HUES48 (cell line): ENCODE measurements around the gene RPH3AL.

Source experiments
- H3K27ac ChIP-seq: one replicate; pipeline ENCODE4 v1.7.0; 2013; ENCODE audit warnings: low read depth, low read length, inconsistent platforms
- H3K27me3 ChIP-seq: 2 replicates; pipeline ENCODE4 v1.6.1; 2013; ENCODE audit warnings: mild to moderate bottlenecking, low read length; ENCODE audit not compliant: control insufficient read depth, insufficient read depth
- H3K36me3 ChIP-seq: 2 replicates; pipeline ENCODE4 v1.6.1; 2013; ENCODE audit warnings: low read length; ENCODE audit not compliant: control insufficient read depth, insufficient read depth
- H3K4me1 ChIP-seq: 2 replicates; pipeline ENCODE4 v1.6.1; 2013; ENCODE audit warnings: mild to moderate bottlenecking, low read length; ENCODE audit not compliant: control insufficient read depth, insufficient read depth
- H3K4me3 ChIP-seq: 2 replicates; pipeline ENCODE4 v1.5.1; 2013; ENCODE audit warnings: mild to moderate bottlenecking, low read depth, low read length
- H3K9ac ChIP-seq: 2 replicates; pipeline ENCODE4 v1.6.1; 2013; ENCODE audit warnings: mild to moderate bottlenecking, low read depth, low read length, moderate library complexity
- H3K9me3 ChIP-seq: 2 replicates; pipeline ENCODE4 v1.6.1; 2013; ENCODE audit warnings: low read length; ENCODE audit not compliant: control insufficient read depth, insufficient read depth

Gene RPH3AL

DNA sequence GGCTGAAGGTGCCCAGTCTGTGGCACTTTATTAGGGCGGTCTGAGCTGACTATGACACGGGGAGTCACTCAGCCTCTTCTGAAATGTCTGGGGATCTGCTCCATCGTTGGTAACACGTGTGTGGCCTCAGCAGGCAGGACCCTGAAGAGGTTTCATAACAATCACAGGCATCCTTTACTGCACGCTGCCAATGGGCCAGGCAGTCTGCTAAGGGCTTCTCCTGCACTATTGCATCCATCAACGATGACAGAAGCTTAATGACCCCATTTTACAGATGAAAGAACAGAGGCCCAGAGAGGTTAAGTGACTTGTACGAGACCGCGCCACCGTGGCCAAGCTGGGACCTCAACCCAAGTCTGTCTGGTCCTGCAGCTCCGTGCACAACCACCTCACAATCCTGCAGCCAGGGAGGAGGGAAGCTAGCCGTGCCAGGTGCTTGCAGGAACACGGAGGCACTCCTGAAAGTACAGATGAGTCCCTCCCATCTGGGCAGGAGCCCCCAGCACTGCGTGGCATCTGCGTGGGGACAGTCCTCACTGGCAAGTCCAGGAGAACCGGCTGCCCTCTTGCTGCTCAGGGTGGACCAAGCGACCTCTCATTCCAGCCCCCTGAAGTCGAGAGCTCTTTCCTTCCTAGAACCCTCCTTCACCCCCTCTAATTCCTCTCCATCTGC, 40.0 kb downstream of the RPH3AL start:
- H3K27ac ChIP-seq: no peak overlapping the region
- H3K4me1 ChIP-seq: peaks cover 5% of the 10 kb centered on the region; the same call in 1 of the 2 replicates
- H3K9ac ChIP-seq: no peak overlapping the region

DNA sequence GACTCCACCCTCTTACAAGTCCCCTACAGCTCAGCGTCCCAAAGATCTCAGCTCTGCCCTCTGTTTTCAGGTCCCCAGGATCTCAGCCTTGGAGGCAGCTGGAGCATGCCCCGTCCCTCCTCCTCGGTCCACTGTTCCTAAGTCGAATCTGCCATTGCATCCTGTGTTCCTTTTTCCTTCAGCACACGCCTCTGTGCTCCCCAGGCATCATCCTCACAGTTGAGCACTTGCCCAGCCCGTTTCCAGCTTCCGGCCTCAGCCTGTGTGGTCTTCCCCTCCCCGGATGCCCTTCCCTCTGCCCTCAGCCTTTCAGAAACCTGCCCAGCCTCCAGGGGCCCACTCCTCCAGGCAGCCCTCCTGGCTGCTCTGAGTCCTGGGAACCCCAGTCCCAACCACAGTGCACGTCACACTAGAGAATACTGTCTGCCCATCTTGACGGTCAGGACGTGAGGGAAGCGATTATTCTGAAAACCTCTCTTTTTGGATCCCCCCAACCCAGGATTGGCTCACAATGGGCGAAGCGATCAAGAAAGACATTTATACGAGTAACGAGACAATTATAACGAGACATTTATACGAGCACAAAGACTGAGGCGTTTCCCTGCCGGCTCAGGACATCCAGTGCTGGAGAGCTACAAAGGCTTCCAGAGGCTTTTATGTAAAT, 41.4 kb downstream of the RPH3AL start:
- H3K4me3 ChIP-seq: no peak overlapping the region
- no peak overlapping the region for H3K27ac ChIP-seq

More for the DNA sequence above, 40.0 kb downstream of the RPH3AL start:
- Histone ChIP-seq H3K27me3 (no peaks in the 10 kb centered on the region), H3K9me3 (peaks cover 4% of the 10 kb centered on the region; the same call in 1 of the 2 replicates), H3K4me3 (no peak overlapping the region), H3K36me3 (no peaks in the 10 kb centered on the region)

DNA sequence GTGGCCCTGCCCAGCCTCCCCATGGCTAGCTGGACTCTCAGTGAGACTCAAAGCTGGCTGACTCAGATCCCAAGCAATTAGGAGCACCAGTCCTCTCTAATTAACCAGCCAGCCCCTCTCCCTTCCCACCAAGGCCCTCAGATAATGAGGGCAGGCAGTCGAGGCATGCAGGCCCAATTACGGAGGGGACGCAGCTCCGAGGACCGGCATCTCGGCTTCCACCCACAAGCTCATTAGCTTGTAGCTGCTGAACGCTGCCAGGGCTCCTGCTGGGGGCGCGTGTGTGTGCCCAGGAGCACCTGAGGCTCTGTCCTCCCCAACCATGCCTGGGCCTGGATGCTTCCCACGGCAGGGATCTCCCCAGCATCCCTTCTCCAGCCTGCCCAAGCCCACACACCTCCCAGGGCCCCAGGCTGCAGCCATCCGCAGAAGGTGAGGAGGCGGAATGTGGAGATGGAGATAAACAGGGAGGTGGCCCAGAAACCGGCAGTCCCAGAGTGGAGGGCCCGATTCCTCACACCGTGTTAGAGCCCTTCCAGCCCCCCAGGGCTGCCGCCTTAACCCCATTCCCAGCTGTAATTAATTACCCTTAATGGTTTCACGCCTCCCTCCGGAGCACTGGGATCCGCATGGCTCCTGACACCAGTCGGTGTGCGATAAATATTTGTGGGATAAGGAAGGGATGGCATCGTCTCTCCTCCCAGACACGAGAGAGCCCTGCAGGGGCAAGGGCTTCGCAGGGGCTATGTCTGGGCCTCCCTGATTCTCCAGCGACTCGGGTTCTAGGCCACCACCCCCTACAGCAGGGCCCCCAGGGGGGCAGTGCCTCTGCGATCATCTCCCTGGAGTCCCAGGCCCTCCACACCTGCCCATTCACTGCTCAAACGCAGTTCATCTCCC, 42.2 kb downstream of the RPH3AL start:
- Histone ChIP-seq H3K27ac (no peak overlapping the region), H3K36me3 (no peaks in the 10 kb centered on the region), H3K4me1 (peaks cover 5% of the 10 kb centered on the region; the same call in 1 of the 2 replicates), H3K9ac (no peak overlapping the region), H3K9me3 (peaks cover 2% of the 10 kb centered on the region; the same call in 1 of the 2 replicates), H3K27me3 (no peaks in the 10 kb centered on the region), H3K4me3 (no peak overlapping the region)

More for the DNA sequence above, 41.4 kb downstream of the RPH3AL start:
- Histone ChIP-seq H3K4me1 (peaks cover 5% of the 10 kb centered on the region; the same call in 1 of the 2 replicates), H3K36me3 (no peaks in the 10 kb centered on the region), H3K9ac (no peak overlapping the region), H3K27me3 (no peaks in the 10 kb centered on the region), H3K9me3 (peaks cover 4% of the 10 kb centered on the region; the same call in 1 of the 2 replicates)

DNA sequence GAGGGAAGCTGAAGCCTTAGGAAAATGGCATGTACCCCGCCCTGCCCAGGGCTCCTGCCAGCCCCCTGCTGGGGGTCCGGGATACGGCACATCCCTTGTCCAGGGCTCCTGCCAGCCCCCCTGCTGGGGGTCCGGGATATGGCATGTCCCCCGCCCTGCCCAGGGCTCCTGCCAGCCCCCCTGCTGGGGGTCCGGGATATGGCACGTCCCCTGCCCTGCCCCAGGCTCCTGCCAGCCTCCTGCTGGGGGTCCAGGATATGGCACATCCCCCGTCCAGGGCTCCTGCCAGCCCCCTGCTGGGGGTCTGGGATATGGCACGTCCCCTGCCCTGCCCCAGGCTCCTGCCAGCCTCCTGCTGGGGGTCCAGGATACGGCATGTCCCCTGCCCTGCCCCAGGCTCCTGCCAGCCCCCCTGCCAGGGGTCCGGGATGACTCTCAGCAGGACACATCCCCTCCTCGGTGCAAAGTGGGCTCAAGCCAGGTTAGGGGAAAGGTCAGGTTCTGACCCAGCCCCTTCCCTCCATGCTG, 43.2 kb downstream of the RPH3AL start:
- H3K27me3 ChIP-seq: no peaks in the 10 kb centered on the region
- no peaks in the 10 kb centered on the region for H3K36me3 ChIP-seq
- H3K9ac ChIP-seq: no peak overlapping the region
- no peaks in the 10 kb centered on the region for H3K9me3 ChIP-seq
- peaks cover 6% of the 10 kb centered on the region for H3K4me1 ChIP-seq
- H3K4me3 ChIP-seq: no peak overlapping the region
- no peak overlapping the region for H3K27ac ChIP-seq

DNA sequence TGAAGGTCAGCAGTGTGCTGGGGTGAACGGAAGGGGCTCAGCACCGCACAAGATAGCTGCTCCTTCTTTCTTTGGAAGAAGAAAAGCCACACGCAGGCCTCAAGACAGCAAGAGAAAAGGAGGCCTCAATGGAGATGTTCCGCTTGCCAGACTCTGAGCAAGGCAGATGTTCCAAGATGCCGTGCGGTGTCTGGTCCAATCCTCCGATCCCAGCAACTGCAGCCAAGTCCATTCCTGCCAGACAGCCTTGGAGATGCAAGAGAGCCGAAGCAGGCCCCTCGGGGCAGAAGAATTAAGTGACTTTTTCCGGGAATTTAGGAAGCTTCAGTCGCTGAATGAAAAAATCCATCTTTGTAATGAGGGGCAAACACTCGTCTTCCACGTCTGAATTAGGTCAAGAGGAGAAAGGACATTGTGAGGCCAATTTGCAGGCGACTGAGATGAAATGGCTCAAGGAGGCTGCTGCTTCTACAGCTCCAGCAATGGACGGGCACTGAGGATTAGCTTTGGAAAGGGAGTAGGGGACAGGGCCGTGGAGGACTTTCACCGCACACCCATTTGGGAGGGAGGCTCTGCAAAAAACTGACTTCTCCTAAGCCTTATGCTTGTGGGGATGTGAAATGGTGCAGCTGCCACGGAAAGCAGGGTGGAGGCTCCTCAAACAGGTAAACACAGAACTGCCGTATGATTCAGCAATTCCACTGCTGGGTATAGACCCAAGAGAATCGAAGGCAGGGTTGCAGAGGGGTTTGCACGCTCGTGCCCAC, 44.7 kb downstream of the RPH3AL start:
- Histone ChIP-seq H3K9me3 (no peaks in the 10 kb centered on the region), H3K36me3 (no peaks in the 10 kb centered on the region), H3K9ac (no peak overlapping the region), H3K4me1 (peaks cover 9% of the 10 kb centered on the region), H3K4me3 (no peak overlapping the region), H3K27ac (no peak overlapping the region), H3K27me3 (no peaks in the 10 kb centered on the region)

DNA sequence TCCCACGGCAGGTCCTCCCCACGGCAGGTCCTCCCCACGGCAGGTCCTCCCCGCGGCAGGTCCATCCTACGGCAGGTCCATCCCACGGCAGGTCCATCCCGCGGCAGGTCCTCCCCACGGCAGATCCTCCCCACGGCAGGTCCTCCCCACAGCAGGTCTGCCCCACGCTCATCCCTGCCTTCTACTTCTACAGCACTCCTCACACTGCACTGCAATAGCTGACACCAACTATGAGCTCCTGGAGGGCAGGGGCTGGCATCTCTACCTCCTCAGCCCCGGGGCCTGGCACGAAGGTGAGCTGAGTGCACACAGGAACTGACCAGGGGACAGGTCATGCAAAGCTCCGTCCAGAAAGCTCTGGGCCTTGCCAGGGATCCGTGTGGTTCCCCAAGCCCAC, 45.3 kb downstream of the RPH3AL start:
- H3K9me3 ChIP-seq: no peaks in the 10 kb centered on the region
- no peaks in the 10 kb centered on the region for H3K27me3 ChIP-seq
- no peak overlapping the region for H3K27ac ChIP-seq
- H3K9ac ChIP-seq: no peak overlapping the region
- H3K36me3 ChIP-seq: no peaks in the 10 kb centered on the region
- H3K4me3 ChIP-seq: no peak overlapping the region
- H3K4me1 ChIP-seq: peaks cover 9% of the 10 kb centered on the region

DNA sequence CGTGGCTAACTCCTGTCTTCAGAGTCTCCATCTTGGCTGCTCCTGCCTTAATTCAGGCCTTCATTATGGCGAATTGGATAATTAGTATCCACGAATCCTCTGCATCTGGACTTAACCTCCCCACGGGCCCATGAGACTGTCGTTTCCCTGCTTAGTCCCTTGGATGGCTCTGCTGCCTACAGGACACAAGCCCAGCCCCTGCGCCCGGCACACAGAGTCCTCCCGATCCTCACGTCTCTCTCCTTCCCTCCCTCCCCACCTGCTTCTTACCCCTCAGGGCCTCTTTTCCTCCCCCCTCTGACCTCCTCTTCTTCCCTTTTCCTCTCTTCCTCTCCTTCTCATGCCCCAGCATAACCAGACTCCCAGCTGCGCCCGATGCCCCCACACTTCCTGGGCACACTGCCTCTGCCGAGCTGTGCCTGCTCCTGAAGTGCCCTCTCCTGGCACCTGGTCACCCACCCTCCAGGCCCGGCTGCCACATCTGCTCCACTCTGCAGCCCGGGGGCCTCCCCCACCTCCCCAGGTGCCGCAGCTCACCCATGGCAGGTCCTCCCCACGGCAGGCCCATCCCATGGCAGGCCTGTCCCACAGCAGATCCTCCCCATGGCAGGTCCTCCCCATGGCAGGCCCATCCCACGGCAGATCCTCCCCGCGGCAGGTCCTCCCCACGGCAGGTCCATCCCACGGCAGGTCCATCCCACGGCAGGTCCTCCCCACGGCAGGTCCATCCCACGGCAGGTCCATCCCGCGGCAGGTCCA, 45.9 kb downstream of the RPH3AL start:
- H3K4me3 ChIP-seq: no peak overlapping the region
- no peak overlapping the region for H3K27ac ChIP-seq
- no peaks in the 10 kb centered on the region for H3K27me3 ChIP-seq
- H3K4me1 ChIP-seq: peaks cover 9% of the 10 kb centered on the region
- H3K9ac ChIP-seq: no peak overlapping the region
- no peaks in the 10 kb centered on the region for H3K9me3 ChIP-seq
- no peaks in the 10 kb centered on the region for H3K36me3 ChIP-seq

DNA sequence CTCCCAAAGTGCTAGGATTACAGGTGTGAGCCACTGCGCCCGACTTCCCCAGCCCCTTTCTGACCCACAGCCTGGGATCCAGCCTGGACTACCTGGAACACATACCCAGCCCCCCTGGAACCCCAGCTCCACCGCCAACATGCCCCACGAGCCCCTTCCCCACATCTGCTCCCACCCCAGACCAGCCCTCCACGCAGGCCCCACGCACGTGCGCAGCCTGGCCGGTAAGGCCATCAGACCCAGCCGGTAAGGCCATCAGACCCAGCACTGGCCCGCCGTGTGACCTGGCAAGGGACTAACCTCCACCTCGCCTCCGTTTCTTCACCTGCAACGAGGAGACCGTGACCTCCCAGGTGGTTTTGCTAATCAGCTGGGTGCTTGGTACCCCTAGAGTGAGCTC, 46.5 kb downstream of the RPH3AL start:
- H3K4me3 ChIP-seq: no peak overlapping the region
- no peaks in the 10 kb centered on the region for H3K27me3 ChIP-seq
- H3K27ac ChIP-seq: no peak overlapping the region
- H3K9me3 ChIP-seq: no peaks in the 10 kb centered on the region
- H3K9ac ChIP-seq: no peak overlapping the region
- peaks cover 8% of the 10 kb centered on the region for H3K4me1 ChIP-seq
- no peaks in the 10 kb centered on the region for H3K36me3 ChIP-seq

DNA sequence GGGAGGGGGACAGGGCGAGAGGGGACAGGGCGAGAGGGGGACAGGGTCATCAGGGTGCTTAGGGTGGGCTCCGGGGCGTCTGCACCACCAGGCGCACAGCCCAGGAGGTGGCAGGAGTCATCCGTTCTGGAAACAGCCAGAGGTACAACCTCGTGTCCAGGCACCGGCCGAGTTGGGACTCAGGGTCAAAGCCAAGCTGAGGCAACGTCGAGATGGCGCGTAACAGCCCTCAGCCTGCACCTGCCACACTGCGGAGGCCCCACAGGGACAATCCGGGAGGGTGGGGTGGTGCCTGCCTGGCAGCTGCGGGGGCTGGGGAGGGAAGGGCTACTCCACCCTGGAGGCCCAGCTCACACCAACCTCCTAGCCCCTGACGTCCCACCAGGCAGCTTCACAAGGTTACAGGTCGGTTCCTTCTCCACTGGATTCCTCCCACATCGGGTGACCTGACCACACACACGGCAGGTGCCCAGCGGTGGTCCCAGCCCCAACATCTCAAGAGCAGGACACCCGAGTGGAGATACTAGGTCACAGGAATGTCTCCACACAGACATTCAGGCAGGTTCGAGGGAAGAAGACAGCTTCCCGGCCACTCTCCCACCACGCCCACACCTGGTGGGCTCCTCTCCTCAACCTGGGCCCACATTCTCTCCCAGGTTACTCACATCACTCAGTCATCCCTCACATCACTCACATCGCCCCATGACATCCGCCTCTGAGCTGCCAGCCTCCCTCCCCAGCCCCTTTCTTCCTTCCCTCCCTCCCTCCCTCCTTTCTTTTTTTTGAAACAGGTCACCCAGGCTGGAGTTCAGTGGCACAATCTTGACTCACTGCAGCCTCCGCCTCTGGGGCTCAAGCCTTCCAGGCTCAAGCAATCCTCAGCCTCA, 47.3 kb downstream of the RPH3AL start:
- peaks cover 4% of the 10 kb centered on the region for H3K4me1 ChIP-seq
- H3K36me3 ChIP-seq: no peaks in the 10 kb centered on the region

More for the DNA sequence above, 47.3 kb downstream of the RPH3AL start:
- H3K27ac ChIP-seq: no peak overlapping the region
- no peak overlapping the region for H3K9ac ChIP-seq
- H3K4me3 ChIP-seq: no peak overlapping the region
- no peaks in the 10 kb centered on the region for H3K27me3 ChIP-seq
- no peaks in the 10 kb centered on the region for H3K9me3 ChIP-seq
